Hepatocyte (in vitro differentiated cells): Measurements from ENCODE around the gene UVRAG. TPM values are rescaled to one million over a fixed set of nuclear protein-coding genes. Genes with fewer than 3 reads are reported as not detected.

Source experiments
- DNase-seq: peaks from one replicate; pipeline ENCODE4 v3.0.0-alpha.2; 2016; ENCODE audit warnings: low spot score
- H2AFZ ChIP-seq: fragments of 200-600 bp; sonication (generic); 2 replicates; pipeline ENCODE4 v1.6.0; 2016; ENCODE audit warnings: antibody characterized with exemption, mild to moderate bottlenecking
- H3K27ac ChIP-seq: fragments of 200-600 bp; sonication (generic); 2 replicates; pipeline ENCODE4 v1.5.1; 2016; ENCODE audit warnings: mild to moderate bottlenecking
- H3K27me3 ChIP-seq: fragments of 200-600 bp; sonication (generic); 2 replicates; pipeline ENCODE4 v1.6.1; 2016
- H3K36me3 ChIP-seq: fragments of 200-600 bp; sonication (generic); replicated peaks from 2 replicates; pipeline ENCODE4 v1.5.1; 2016; ENCODE audit warnings: low read depth; ENCODE audit not compliant: insufficient read depth
- H3K4me1 ChIP-seq: fragments of 200-600 bp; sonication (generic); 2 replicates; pipeline ENCODE4 v1.5.1; 2016; ENCODE audit warnings: mild to moderate bottlenecking, moderate library complexity; ENCODE audit not compliant: insufficient read depth
- H3K4me2 ChIP-seq: fragments of 200-600 bp; sonication (generic); 2 replicates; pipeline ENCODE4 v1.6.0; 2016
- H3K4me3 ChIP-seq: fragments of 200-600 bp; sonication (generic); 2 replicates; pipeline ENCODE4 v1.5.1; 2016; ENCODE audit warnings: mild to moderate bottlenecking
- H3K79me2 ChIP-seq: fragments of 200-600 bp; sonication (generic); 2 replicates; pipeline ENCODE4 v1.6.0; 2017; ENCODE audit warnings: mild to moderate bottlenecking
- H3K9me2 ChIP-seq: fragments of 200-600 bp; sonication (generic); replicated peaks from 2 replicates; pipeline ENCODE4 v1.6.0; 2017; ENCODE audit warnings: mild to moderate bottlenecking; ENCODE audit not compliant: insufficient read depth
- H3K9me3 ChIP-seq: fragments of 200-600 bp; sonication (generic); 2 replicates; pipeline ENCODE4 v1.5.1; 2016; ENCODE audit warnings: low read depth, mild to moderate bottlenecking
- H4K20me1 ChIP-seq: fragments of 200-600 bp; sonication (generic); 2 replicates; pipeline ENCODE4 v1.6.0; 2016; ENCODE audit warnings: mild to moderate bottlenecking; ENCODE audit not compliant: insufficient read depth, poor library complexity, severe bottlenecking
- CTCF ChIP-seq: fragments of 200-600 bp; sonication (generic); IDR thresholded peaks from 2 replicates; pipeline ENCODE4 v1.5.1; 2016; ENCODE audit warnings: antibody characterized with exemption, mild to moderate bottlenecking; ENCODE audit not compliant: poor library complexity
- EZH2 ChIP-seq: fragments of 200-600 bp; sonication (generic); IDR thresholded peaks from 2 replicates; pipeline ENCODE4 v1.6.1; 2016; ENCODE audit warnings: antibody characterized with exemption, mild to moderate bottlenecking, borderline replicate concordance
- EZH2phosphoT487 ChIP-seq: fragments of 200-600 bp; sonication (generic); IDR thresholded peaks from one replicate; pipeline ENCODE4 v1.6.1; 2018; ENCODE audit warnings: antibody characterized with exemption, mild to moderate bottlenecking, low read depth, moderate library complexity; ENCODE audit not compliant: unreplicated experiment, severe bottlenecking
- WGBS: methylation state at CpG from one replicate; pipeline ENCODE4 v1.1.6; 2016; ENCODE audit warnings: low lambda C conversion rate; ENCODE audit errors: missing lambda C conversion rate; 5-methylcytosine and 5-hydroxymethylcytosine counted together
- polyA plus RNA-seq: library from polyadenylated mRNA; unstranded; fragments of >200 nt; fragmentation: Nextera tagmentation; extraction: Ambion mirVana; gene quantifications from 2 replicates; pipeline ENCODE4 v1.2.1, GENCODE V29; 2016
- total RNA-seq: library from RNA; depleted of rRNA; stranded (reverse); fragments of >200 nt; gene quantifications from 2 replicates; pipeline ENCODE4 v1.2.3, GENCODE V29; 2014

The UVRAG gene
- total and polyA plus RNA-seq, 2 experiments from 2014 or later = 15.3 to 36.5 TPM

- H3K4me2 ChIP-seq = no peak overlapping the region
- H3K27ac ChIP-seq = no peak overlapping the region
- 94% methylated on average over 2 of the region's 2 CpGs for WGBS
Observed at GRCh38 chr11:76010051-76010450, 195.0 kb downstream of the UVRAG start.

GRCh38 chr11:76013526-76013925 is 198.5 kb downstream of the UVRAG start:
- WGBS = 77% methylated on average over 1 of the region's 1 CpG
- H4K20me1 ChIP-seq = no peaks in the 10 kb centered on the region
- DNase-seq = no peak
- H3K79me2 ChIP-seq = no peaks in the 10 kb centered on the region
- H3K9me3 ChIP-seq = no peaks in the 10 kb centered on the region
- no peak overlapping the region for H2AFZ ChIP-seq
- peaks cover 4% of the 10 kb centered on the region for H3K36me3 ChIP-seq
- H3K4me3 ChIP-seq = no peak overlapping the region
- H3K4me1 ChIP-seq = no peaks in the 10 kb centered on the region
- no peak for TF ChIP-seq EZH2phosphoT487
- no peak for TF ChIP-seq EZH2
- no peak for TF ChIP-seq CTCF
- H3K27ac ChIP-seq = no peak overlapping the region
- H3K9me2 ChIP-seq = no peaks in the 10 kb centered on the region
- H3K4me2 ChIP-seq = no peak overlapping the region
- H3K27me3 ChIP-seq = no peaks in the 10 kb centered on the region

More at GRCh38 chr11:76010051-76010450, 195.0 kb downstream of the UVRAG start:
- Histone ChIP-seq H3K79me2 (no peaks in the 10 kb centered on the region), H3K9me3 (no peaks in the 10 kb centered on the region), H3K36me3 (no peaks in the 10 kb centered on the region), H3K9me2 (no peaks in the 10 kb centered on the region), H3K27me3 (no peaks in the 10 kb centered on the region), H3K4me1 (no peaks in the 10 kb centered on the region), H2AFZ (no peak overlapping the region), H3K4me3 (no peak overlapping the region), H4K20me1 (no peaks in the 10 kb centered on the region)
- TF ChIP-seq CTCF (no peak), EZH2 (no peak), EZH2phosphoT487 (no peak)
- DNase-seq = no peak

- Histone ChIP-seq H2AFZ (no peak overlapping the region), H3K27ac (peak overlapping the region; percentile 7), H3K79me2 (peaks cover 12% of the 10 kb centered on the region), H3K4me2 (no peak overlapping the region), H3K4me1 (peaks cover 8% of the 10 kb centered on the region), H3K9me3 (no peaks in the 10 kb centered on the region), H3K36me3 (peaks cover 5% of the 10 kb centered on the region), H3K9me2 (no peaks in the 10 kb centered on the region), H4K20me1 (no peaks in the 10 kb centered on the region), H3K27me3 (no peaks in the 10 kb centered on the region), H3K4me3 (no peak overlapping the region)
- WGBS = 90% methylated on average over 3 of the region's 3 CpGs
- DNase-seq = no peak
- TF ChIP-seq EZH2phosphoT487 (no peak), CTCF (no peak), EZH2 (no peak)
Observed at GRCh38 chr11:76023236-76024068, 208.4 kb downstream of the UVRAG start.
